Panc1 (cell line): ENCODE measurements around the gene BRAT1. TPM values are rescaled to one million over a fixed set of nuclear protein-coding genes. Genes with fewer than 3 reads are reported as not detected.

Experiments used
- ATAC-seq: fragments of 200-7000 bp; cut with Tn5 transposase; 2 replicates; pipeline ENCODE4 v1.9.1; 2020; ENCODE audit warnings: mild to moderate bottlenecking, moderate library complexity
- BruUV-seq: library from RNA; stranded (reverse); fragments of 400-500 nt; replicated peaks from 2 replicates; lab custom pipeline; 2021; lab: Mats Ljungman, UMichigan
- CTCF ChIA-PET: fragments of 300-600 bp; sonication (Branson Sonifier 250); formaldehyde crosslinking; loops from one replicate; lab custom pipeline; 2022; ENCODE audit warnings: antibody characterized with exemption; lab: Charles Lee
- POLR2A ChIA-PET: fragments of 300-600 bp; sonication (Branson Sonifier 250); formaldehyde crosslinking; loops from one replicate; lab custom pipeline; 2022; ENCODE audit warnings: antibody characterized with exemption; lab: Charles Lee
- DNase-seq: peaks from one replicate; pipeline ENCODE4 v3.0.0-alpha.2; 2010; ENCODE audit warnings: low read depth, low spot score
- H3K27ac ChIP-seq: 2 replicates; pipeline ENCODE4 v1.5.1; 2011; ENCODE audit warnings: mild to moderate bottlenecking, low read length, inconsistent platforms
- H3K27me3 ChIP-seq: fragments of 200-500 bp; sonication (Bioruptor generic); 2 replicates; pipeline ENCODE4 v1.6.0; 2014; ENCODE audit warnings: low read length, inconsistent platforms; ENCODE audit not compliant: control insufficient read depth, insufficient read depth
- H3K36me3 ChIP-seq: fragments of 200-500 bp; sonication (Bioruptor generic); 2 replicates; pipeline ENCODE4 v1.5.1; 2014; ENCODE audit warnings: inconsistent platforms, mild to moderate bottlenecking, low read length, moderate library complexity; ENCODE audit not compliant: control insufficient read depth, insufficient read depth
- H3K4me1 ChIP-seq: 2 replicates; pipeline ENCODE4 v1.5.1; 2011; ENCODE audit warnings: inconsistent platforms, mild to moderate bottlenecking, low read length, moderate library complexity; ENCODE audit not compliant: control insufficient read depth, insufficient read depth
- H3K4me3 ChIP-seq, 2 experiments: 2 replicates each; pipeline ENCODE4 v1.5.1; 2011 to 2012; ENCODE audit warnings: low read depth in 2 of 2, low read length in 2 of 2, mild to moderate bottlenecking in 2 of 2, inconsistent platforms in 1 of 2, moderate library complexity in 1 of 2
- H3K9me3 ChIP-seq: fragments of 200-500 bp; sonication (Bioruptor generic); 2 replicates; pipeline ENCODE4 v1.5.1; 2014; ENCODE audit warnings: low read depth, mild to moderate bottlenecking, inconsistent platforms, low read length, moderate library complexity; ENCODE audit not compliant: control insufficient read depth, insufficient read depth
- CTCF ChIP-seq: fragments of 450-650 bp; IDR thresholded peaks from 2 replicates; pipeline ENCODE4 v1.5.1; 2017; ENCODE audit warnings: mild to moderate bottlenecking
- POLR2AphosphoS5 ChIP-seq: IDR thresholded peaks from 2 replicates; pipeline ENCODE4 v1.6.1; 2012; ENCODE audit warnings: mild to moderate bottlenecking, low read depth, low read length, moderate library complexity
- REST ChIP-seq, 2 experiments: IDR thresholded peaks; 2 replicates each; pipeline ENCODE4 v1.6.1; 2011 to 2012; ENCODE audit warnings: low read depth in 2 of 2, control low read depth in 1 of 2, low read length in 1 of 2, mild to moderate bottlenecking in 1 of 2, moderate library complexity in 1 of 2; ENCODE audit not compliant: insufficient read depth in 1 of 2
- SIN3A ChIP-seq: IDR thresholded peaks from 2 replicates; pipeline ENCODE4 v1.6.1; 2012; ENCODE audit warnings: low read depth, mild to moderate bottlenecking, low read length, moderate library complexity, borderline replicate concordance; ENCODE audit not compliant: insufficient read depth
- TCF7L2 ChIP-seq: IDR thresholded peaks from 2 replicates; pipeline ENCODE4 v1.6.1; 2011; ENCODE audit warnings: mild to moderate bottlenecking, low read depth, low read length, inconsistent platforms
- in situ Hi-C: cut with HindIII; loops from 2 replicates; pipeline ENCODE4 v1.10.0; 2016; ENCODE audit warnings: low sequenced_read_pairs, low pct_unique_long_range_greater_than_20kb
- intact Hi-C: fragments of 100-400 bp; cut with micrococcal nuclease; formaldehyde crosslinking; loops from one replicate; pipeline ENCODE4 v1.10.0; 2022; ENCODE audit not compliant: unreplicated experiment
- total RNA-seq: library from RNA; stranded (reverse); gene quantifications from one replicate; pipeline ENCODE4 v1.2.1, GENCODE V29; 2021; ENCODE audit not compliant: unreplicated experiment

Gene BRAT1
- total RNA-seq, 1 experiment from 2014 or later: 76.9 TPM

GRCh38 chr7:2502647-2502966, 52.7 kb downstream of the BRAT1 start:
- no peak overlapping the region for H3K4me3 ChIP-seq
- in situ Hi-C loops (no loop called here), intact Hi-C loops (no loop called here)
- no peaks in the 10 kb centered on the region for H3K27me3 ChIP-seq
- H3K36me3 ChIP-seq: no peaks in the 10 kb centered on the region
- CTCF ChIA-PET: no interaction called here
- BruUV-seq: no TSS peak
- ATAC-seq (no peak), DNase-seq (no peak)
- peaks cover 13% of the 10 kb centered on the region for H3K4me1 ChIP-seq
- TF ChIP-seq SIN3A (no peak), TCF7L2 (no peak), POLR2AphosphoS5 (no peak), REST (IDR thresholded peaks at IDR 0.05; ENCODE audit: insufficient read depth in 1 of 2, low read depth in 2 of 2, low read length in 1 of 2) (no peak), CTCF (no peak)
- POLR2A ChIA-PET: interaction anchor here (0.6 kb wide), 1 partner anchor 10 kb away, joined by 9 read pairs; no protein-coding TSS in a partner anchor
- no peak overlapping the region for H3K27ac ChIP-seq
- no peaks in the 10 kb centered on the region for H3K9me3 ChIP-seq

GRCh38 chr7:2501947-2502646, 53.2 kb downstream of the BRAT1 start:
- H3K36me3 ChIP-seq: no peaks in the 10 kb centered on the region
- no peaks in the 10 kb centered on the region for H3K27me3 ChIP-seq
- no TSS peak for BruUV-seq
- H3K27ac ChIP-seq: no peak overlapping the region
- no peak overlapping the region for H3K4me3 ChIP-seq
- ATAC-seq (no peak; the same call in 1 of the 2 replicates), DNase-seq (no peak)
- ChIA-PET POLR2A (no interaction called here), CTCF (interaction anchor here (0.6 to 1.0 kb wide), 2 partner anchors 33 to 1507 kb away, joined by 3 to 12 read pairs; no protein-coding TSS in a partner anchor)
- H3K9me3 ChIP-seq: no peaks in the 10 kb centered on the region
- intact Hi-C loops: no loop called here
- no peak for TF ChIP-seq SIN3A
- no peak for TF ChIP-seq POLR2AphosphoS5
- no peak for TF ChIP-seq TCF7L2
- TF ChIP-seq REST (IDR thresholded peaks at IDR 0.05; ENCODE audit: insufficient read depth in 1 of 2, low read depth in 2 of 2, low read length in 1 of 2): no peak
- TF ChIP-seq CTCF: no peak
- peaks cover 16% of the 10 kb centered on the region for H3K4me1 ChIP-seq
- in situ Hi-C loops: no loop called here
